ENCODE measurements around the gene CBFA2T2. TPM values are rescaled to one million over a fixed set of nuclear protein-coding genes. Genes with fewer than 3 reads are reported as not detected.
"Not testable (repeated sequence)": the region's sequence is repeated elsewhere in the genome, so short reads cannot be mapped to it uniquely, and the experiment has no call there.

The CBFA2T2 gene
- total RNA-seq, 3 donors from 2014 or later: 6.6 to 7.9 (median 7.5) TPM

- DNase-seq: no peak
- Mint-ChIP-seq H3K36me3 (ENCODE audit: insufficient read depth) (peaks cover 20% of the 10 kb centered on the region), H3K4me3 (no peak overlapping the region), H3K4me1 (ENCODE audit: low read depth) (peaks cover 9% of the 10 kb centered on the region), H3K9me3 (no peaks in the 10 kb centered on the region), H3K27me3 (ENCODE audit: low read depth) (no peaks in the 10 kb centered on the region)
- ATAC-seq: no peak
These were observed 154.6 kb downstream of the CBFA2T2 start for GRCh38 chr20:33644313-33645071.

GRCh38 chr20:33645072-33645358 lies 155.1 kb downstream of the CBFA2T2 start:
- Mint-ChIP-seq H3K4me1 (ENCODE audit: low read depth) (peaks cover 10% of the 10 kb centered on the region), H3K27me3 (ENCODE audit: low read depth) (no peaks in the 10 kb centered on the region), H3K36me3 (ENCODE audit: insufficient read depth) (peaks cover 17% of the 10 kb centered on the region), H3K9me3 (no peaks in the 10 kb centered on the region), H3K4me3 (no peak overlapping the region)
- DNase-seq: no peak
- ATAC-seq: no peak

GRCh38 chr20:33645396-33645795 lies 155.5 kb downstream of the CBFA2T2 start:
- Mint-ChIP-seq H3K4me1 (ENCODE audit: low read depth) (peaks cover 10% of the 10 kb centered on the region), H3K27me3 (ENCODE audit: low read depth) (no peaks in the 10 kb centered on the region), H3K36me3 (ENCODE audit: insufficient read depth) (peaks cover 16% of the 10 kb centered on the region), H3K4me3 (no peak overlapping the region), H3K9me3 (no peaks in the 10 kb centered on the region)
- ATAC-seq (no peak), DNase-seq (no peak)

GRCh38 chr20:33646191-33646590 lies 156.3 kb downstream of the CBFA2T2 start:
- ATAC-seq: no peak
- H3K36me3 Mint-ChIP-seq (ENCODE audit: insufficient read depth): peaks cover 13% of the 10 kb centered on the region
- H3K4me3 Mint-ChIP-seq: no peak overlapping the region
- DNase-seq: no peak
- no peaks in the 10 kb centered on the region for H3K27me3 Mint-ChIP-seq (ENCODE audit: low read depth)
- H3K4me1 Mint-ChIP-seq (ENCODE audit: low read depth): peaks cover 10% of the 10 kb centered on the region
- H3K9me3 Mint-ChIP-seq: no peaks in the 10 kb centered on the region

- not testable (repeated sequence) for DNase-seq; H3K9me3 Mint-ChIP-seq; H3K4me3 Mint-ChIP-seq; H3K27me3 Mint-ChIP-seq (ENCODE audit: low read depth); ATAC-seq
- Mint-ChIP-seq H3K4me1 (ENCODE audit: low read depth) (peaks cover 17% of the 10 kb centered on the region), H3K36me3 (ENCODE audit: insufficient read depth) (peaks cover 13% of the 10 kb centered on the region)
These were observed 157.2 kb downstream of the CBFA2T2 start for GRCh38 chr20:33646959-33647602.

GRCh38 chr20:33647603-33648395 lies 157.9 kb downstream of the CBFA2T2 start:
- Mint-ChIP-seq H3K36me3 (ENCODE audit: insufficient read depth) (peaks cover 13% of the 10 kb centered on the region), H3K4me1 (ENCODE audit: low read depth) (peaks cover 21% of the 10 kb centered on the region), H3K4me3 (no peak overlapping the region), H3K27me3 (ENCODE audit: low read depth) (no peaks in the 10 kb centered on the region), H3K9me3 (no peaks in the 10 kb centered on the region)
- no peak for DNase-seq
- peak in 1 of 2 donors; percentile 27 for ATAC-seq

- Mint-ChIP-seq H3K36me3 (ENCODE audit: insufficient read depth) (peaks cover 13% of the 10 kb centered on the region), H3K9me3 (no peaks in the 10 kb centered on the region), H3K4me3 (no peak overlapping the region), H3K27me3 (ENCODE audit: low read depth) (no peaks in the 10 kb centered on the region), H3K4me1 (ENCODE audit: low read depth) (peaks cover 27% of the 10 kb centered on the region)
- ATAC-seq (no peak), DNase-seq (no peak)
These were observed 158.6 kb downstream of the CBFA2T2 start for GRCh38 chr20:33648396-33649004.

GRCh38 chr20:33649201-33649681 lies 159.3 kb downstream of the CBFA2T2 start:
- DNase-seq (no peak), ATAC-seq (peak in 1 of 2 donors; percentile 4)
- H3K27me3 Mint-ChIP-seq (ENCODE audit: low read depth): no peaks in the 10 kb centered on the region
- H3K36me3 Mint-ChIP-seq (ENCODE audit: insufficient read depth): peaks cover 13% of the 10 kb centered on the region
- peaks cover 31% of the 10 kb centered on the region for H3K4me1 Mint-ChIP-seq (ENCODE audit: low read depth)
- no peaks in the 10 kb centered on the region for H3K9me3 Mint-ChIP-seq
- no peak overlapping the region for H3K4me3 Mint-ChIP-seq

- Mint-ChIP-seq H3K4me1 (ENCODE audit: low read depth) (peaks cover 31% of the 10 kb centered on the region), H3K27me3 (ENCODE audit: low read depth) (no peaks in the 10 kb centered on the region), H3K36me3 (ENCODE audit: insufficient read depth) (peaks cover 6% of the 10 kb centered on the region), H3K4me3 (no peak overlapping the region), H3K9me3 (no peaks in the 10 kb centered on the region)
- DNase-seq (no peak), ATAC-seq (no peak)
These were observed 160.3 kb downstream of the CBFA2T2 start for GRCh38 chr20:33650111-33650752.

- ATAC-seq: no peak
- Mint-ChIP-seq H3K9me3 (no peaks in the 10 kb centered on the region), H3K4me3 (no peak overlapping the region), H3K4me1 (ENCODE audit: low read depth) (peaks cover 31% of the 10 kb centered on the region), H3K27me3 (ENCODE audit: low read depth) (no peaks in the 10 kb centered on the region), H3K36me3 (ENCODE audit: insufficient read depth) (no peaks in the 10 kb centered on the region)
- DNase-seq: no peak
These were observed 161.1 kb downstream of the CBFA2T2 start for GRCh38 chr20:33650753-33651561.

- Mint-ChIP-seq H3K9me3 (no peaks in the 10 kb centered on the region), H3K4me3 (no peak overlapping the region)
These were observed 161.7 kb downstream of the CBFA2T2 start for GRCh38 chr20:33651562-33652048.

GRCh38 chr20:33653218-33653899 lies 163.5 kb downstream of the CBFA2T2 start:
- Mint-ChIP-seq H3K9me3 (no peaks in the 10 kb centered on the region), H3K4me3 (no peak overlapping the region), H3K36me3 (ENCODE audit: insufficient read depth) (no peaks in the 10 kb centered on the region), H3K27me3 (ENCODE audit: low read depth) (no peaks in the 10 kb centered on the region), H3K4me1 (ENCODE audit: low read depth) (peaks cover 26% of the 10 kb centered on the region)
- DNase-seq (no peak), ATAC-seq (peak; percentile 39 to 42)

More at GRCh38 chr20:33651562-33652048, 161.7 kb downstream of the CBFA2T2 start:
- ATAC-seq (no peak), DNase-seq (no peak)
- H3K36me3 Mint-ChIP-seq (ENCODE audit: insufficient read depth): no peaks in the 10 kb centered on the region
- peaks cover 31% of the 10 kb centered on the region for H3K4me1 Mint-ChIP-seq (ENCODE audit: low read depth)
- no peaks in the 10 kb centered on the region for H3K27me3 Mint-ChIP-seq (ENCODE audit: low read depth)

Measured in activated T-cell treated with anti-CD3 and anti-CD28 coated beads, Interleukin-2, amount 50 U/mL, for 4 hours (primary cell).